ENCODE measurements around the gene MBNL3.
"Not testable (repeated sequence)": the region's sequence is repeated elsewhere in the genome, so short reads cannot be mapped to it uniquely, and the experiment has no call there.

MBNL3 gene

DNA sequence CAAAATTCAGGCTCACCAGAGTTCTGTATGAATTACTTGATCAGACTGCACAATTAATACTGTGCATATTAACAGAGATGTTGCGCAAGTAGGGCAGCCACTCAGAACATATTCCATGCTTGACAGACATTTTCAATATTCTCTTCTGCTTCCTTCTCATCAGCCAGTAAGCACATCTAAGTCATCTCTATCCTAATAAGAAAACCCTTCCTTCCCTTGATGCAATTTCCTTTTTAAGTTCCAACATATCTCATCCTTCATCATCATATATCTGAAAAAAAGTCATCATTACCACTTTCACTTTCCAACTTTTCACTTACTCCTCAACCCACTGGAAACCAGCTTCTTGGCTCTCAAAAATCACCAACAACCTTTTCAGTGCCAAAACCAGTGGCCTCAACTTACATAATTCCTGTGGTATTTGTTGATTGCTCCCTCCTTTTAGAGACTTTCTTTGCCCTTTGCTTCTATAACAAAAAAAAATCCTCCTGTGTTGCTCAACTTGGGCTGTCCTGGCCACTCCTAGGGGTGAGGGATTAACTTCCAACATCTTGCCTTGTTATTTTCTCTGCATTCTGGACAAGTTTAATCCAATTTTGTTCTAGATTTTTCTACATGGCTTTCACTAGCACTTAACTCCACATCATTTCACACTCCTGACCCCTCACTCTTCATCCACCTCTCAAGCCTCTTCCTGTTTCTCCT is 14.1 kb downstream of the MBNL3 start:
- no peak for FAIRE-seq

DNA sequence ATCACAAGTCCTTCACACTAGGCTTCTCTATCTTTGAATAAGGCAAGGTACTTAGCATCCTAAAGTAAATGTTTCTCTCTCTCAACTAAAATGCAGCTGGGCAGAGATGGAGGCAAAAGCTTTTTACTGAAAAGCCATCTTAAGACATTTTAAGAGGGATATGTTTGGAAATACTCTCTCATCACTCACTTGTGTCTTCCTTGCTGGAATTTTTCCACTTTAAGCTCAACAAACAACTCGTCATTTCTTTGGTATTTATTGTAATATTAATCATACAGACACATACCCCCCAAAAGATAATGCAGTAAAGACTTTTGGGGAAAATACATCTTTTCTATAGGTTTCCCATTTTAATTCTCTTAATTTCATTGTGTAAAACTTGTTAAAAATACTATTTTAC is 16.4 kb downstream of the MBNL3 start:
- no peak for FAIRE-seq

DNA sequence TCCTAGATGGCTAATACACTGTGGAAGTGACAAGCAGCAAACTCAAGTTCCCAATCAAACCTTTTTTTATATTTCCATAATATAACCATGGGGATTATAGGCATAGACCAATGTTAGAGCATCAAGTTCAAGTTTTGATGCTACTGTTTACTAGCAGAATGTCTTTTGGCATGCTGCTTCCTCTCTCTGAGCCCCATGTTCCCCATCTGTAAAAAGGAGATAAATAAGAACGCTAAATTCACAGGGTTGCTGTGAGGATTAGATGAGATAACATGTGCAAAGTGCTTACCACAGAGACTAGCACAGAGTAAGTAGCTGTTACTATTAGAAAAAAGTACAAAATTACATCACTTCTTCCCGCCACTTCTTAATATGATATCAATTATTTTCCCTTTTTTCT is 18.0 kb downstream of the MBNL3 start:
- no peak for FAIRE-seq

GRCh38 chrX:132470179-132470578 is 18.7 kb downstream of the MBNL3 start:
- no peak for FAIRE-seq

DNA sequence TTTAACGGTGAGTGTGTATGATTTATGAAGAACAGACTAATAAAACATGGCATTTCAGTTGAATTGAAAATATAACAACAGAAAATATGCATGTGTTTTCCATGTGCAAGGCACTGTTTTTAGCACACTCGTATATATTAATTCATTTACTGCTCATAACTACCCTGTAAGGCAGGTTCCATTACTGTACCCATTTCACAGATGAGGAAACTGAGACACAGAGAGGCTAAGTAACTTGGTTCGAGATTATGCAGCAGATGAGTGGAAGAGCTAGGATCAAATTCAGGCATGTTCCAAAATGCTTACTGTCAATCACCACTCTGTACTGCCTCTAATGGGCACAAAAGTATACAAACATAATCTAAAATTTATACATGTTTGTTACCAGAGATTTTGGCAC is 20.4 kb downstream of the MBNL3 start:
- FAIRE-seq, result no peak

GRCh38 chrX:132467989-132468388 is 20.8 kb downstream of the MBNL3 start:
- FAIRE-seq, result no peak

GRCh38 chrX:132467026-132467425 is 21.8 kb downstream of the MBNL3 start:
- no peak for FAIRE-seq

GRCh38 chrX:132463411-132463810 is 25.4 kb downstream of the MBNL3 start:
- FAIRE-seq, result no peak

DNA sequence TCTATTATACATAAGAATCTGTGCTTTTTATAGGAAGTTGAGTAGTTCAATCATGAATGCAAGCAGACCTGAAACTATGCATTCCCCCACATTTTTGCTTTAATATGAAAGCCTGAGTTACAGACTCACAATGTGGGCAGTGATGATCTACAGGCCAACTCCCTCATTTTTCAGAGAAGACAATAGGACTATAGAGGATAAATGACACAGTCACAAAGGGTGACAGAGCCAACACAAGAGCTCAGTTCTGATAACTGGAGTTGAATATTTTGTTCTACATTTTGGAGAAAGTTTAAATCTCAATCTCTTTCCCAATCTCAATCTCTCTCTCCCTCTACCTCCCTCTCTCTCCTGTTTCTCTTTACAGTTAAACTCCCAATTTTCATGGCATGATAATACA is 27.0 kb downstream of the MBNL3 start:
- FAIRE-seq, result no peak

GRCh38 chrX:132452911-132453550 is 35.8 kb downstream of the MBNL3 start:
- FAIRE-seq, result no peak

- FAIRE-seq, result not testable (repeated sequence)
Measured at GRCh38 chrX:132445909-132446308, 42.9 kb downstream of the MBNL3 start.

DNA sequence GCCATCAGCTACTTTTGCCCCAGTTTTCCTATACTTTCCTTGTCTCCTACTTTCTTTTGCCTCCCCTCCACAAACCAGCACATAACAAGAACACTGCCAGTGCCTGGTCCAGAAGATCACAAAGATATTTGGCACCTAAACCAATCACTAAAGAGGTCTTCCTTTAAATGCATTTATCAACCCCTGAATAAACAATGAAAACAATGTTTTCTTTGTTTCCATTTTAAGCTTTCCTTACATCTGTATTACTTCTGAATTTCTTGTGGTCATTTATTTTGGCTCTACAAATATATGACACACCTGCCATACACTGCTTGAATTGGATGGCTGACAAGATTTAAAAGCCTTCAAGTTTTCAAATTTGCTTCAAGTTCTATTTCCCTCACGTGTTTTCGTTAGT is 43.9 kb downstream of the MBNL3 start:
- FAIRE-seq, result no peak

DNA sequence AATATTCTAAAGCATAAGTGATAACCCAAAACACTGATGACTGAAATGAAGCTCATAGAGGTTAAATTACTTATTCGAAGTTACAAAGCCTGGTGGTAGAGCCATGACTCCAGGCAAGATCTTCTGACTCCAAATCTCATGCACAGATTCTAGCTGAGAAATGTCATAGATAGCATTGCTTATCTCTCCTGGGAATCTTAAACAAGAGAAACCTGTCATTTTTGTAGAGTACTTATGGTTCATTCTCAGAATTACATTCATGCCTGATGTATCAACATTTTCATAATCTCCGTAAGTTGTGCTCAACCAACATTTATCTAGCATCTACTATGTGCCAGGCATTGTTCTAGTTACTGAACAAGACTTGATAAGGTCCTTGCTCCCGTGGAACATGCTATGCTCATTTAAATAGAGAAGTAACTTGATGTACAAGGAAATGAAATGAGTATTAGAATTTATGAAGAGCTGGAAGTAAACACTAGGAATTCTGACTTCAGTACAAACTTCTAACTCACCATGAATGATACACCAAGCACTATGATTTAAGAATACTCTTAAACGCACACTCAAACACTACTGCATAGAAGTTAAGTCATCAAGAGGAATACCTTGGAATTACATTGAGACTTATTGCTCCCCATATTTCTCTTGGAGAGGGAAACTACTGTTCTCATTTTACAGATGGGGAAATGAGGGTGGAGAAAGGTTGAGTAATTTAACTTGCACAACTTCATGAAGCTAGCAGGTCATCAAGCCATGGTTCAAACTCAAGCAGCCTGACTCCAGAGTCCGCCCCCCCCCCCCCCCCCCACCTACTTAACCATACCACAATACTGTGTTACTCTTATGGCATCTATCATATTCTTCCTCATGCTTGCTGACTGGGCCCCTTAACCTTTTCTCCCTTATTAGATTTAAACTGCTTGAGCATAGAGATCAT is 45.4 kb downstream of the MBNL3 start:
- no peak for FAIRE-seq

DNA sequence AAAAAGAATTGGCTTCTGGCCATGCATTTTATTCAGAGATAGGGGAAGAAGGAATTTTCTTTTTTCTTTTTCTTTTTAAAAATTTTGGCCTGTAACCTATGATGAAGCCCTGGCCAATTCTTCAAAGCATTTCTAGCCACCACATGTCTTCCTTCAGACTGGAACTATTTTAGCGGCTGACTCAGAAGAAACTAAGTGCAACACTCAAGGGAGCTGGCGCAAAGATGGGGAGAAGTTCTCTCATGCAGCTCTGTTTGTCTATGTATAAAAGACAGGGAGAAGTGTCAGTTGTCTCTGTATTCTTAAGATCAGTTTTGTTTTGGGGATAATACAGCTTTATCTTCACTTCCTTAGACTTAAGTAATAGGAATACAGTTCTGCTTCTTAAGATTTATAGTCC is 46.1 kb downstream of the MBNL3 start:
- FAIRE-seq, result no peak

GRCh38 chrX:132435222-132435621 is 53.6 kb downstream of the MBNL3 start:
- no peak for FAIRE-seq

DNA sequence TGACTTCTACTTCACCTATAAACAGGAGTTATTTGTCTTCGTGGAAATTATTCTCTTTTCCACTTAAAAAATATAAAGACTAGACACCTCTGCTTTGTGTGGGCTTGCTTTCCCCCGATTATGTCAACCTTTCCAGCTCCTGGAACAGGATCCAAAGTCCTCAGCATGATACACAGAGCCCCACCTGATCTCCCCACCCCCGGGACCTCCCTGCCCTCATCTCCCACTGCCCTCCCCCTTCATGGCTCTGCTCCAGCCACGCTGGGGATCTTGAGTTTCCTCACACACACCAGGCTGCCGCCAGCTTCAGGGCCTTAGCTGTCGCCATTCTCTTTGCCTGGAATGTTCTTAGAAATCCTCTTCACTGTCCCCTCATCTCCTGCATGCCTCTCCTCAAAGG is 55.3 kb downstream of the MBNL3 start:
- FAIRE-seq, result no peak

DNA sequence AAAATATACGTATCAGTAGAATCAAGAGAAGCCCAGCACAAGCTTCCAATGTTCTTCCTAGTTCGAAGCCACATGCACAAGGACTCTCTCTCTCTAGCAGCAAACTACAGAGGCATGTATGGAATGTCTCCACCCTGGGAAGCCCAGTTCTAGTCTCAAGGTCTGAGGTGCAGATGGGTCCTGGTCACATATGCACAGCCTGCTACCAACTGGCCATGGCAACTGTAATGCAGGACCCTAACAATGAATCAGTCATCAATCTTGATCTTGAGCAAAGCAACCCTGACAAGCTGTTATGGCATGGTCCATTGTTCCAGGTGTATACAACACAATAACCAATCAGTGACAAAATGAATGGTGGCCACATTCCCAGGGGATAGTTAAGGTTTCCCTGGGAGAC is 55.8 kb downstream of the MBNL3 start:
- FAIRE-seq, result no peak

- no peak for FAIRE-seq
Measured at GRCh38 chrX:132428896-132429295, 59.9 kb downstream of the MBNL3 start.

GRCh38 chrX:132426695-132427281 is 62.0 kb downstream of the MBNL3 start:
- no peak for FAIRE-seq

DNA sequence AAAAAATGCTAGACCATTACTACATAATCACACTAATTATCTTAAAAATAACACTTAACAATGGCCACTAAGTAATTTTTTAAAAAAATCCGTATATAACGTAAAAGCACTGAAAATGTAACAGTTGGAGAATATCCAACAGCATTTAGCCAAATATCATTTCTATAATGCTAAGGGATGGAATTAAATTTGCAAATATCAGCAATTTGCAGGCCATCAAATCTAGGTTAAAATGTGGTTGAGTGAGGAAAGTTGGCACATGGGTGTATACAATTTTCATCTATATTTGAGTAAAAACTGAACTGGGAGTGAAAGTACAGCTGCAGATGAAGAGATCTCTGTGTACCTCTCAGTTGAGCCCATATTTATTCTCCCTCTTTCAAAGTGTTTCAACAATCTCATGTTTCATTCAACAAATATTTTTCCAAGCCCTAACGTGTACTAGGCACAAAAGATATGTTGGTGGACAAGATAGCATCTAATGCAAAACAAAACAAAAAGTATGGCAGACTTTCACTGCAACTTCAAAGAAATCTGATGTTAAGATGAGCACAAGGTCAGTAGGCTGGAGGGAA is 63.0 kb downstream of the MBNL3 start:
- no peak for FAIRE-seq

GRCh38 chrX:132423323-132423722 is 65.5 kb downstream of the MBNL3 start:
- no peak for FAIRE-seq

DNA sequence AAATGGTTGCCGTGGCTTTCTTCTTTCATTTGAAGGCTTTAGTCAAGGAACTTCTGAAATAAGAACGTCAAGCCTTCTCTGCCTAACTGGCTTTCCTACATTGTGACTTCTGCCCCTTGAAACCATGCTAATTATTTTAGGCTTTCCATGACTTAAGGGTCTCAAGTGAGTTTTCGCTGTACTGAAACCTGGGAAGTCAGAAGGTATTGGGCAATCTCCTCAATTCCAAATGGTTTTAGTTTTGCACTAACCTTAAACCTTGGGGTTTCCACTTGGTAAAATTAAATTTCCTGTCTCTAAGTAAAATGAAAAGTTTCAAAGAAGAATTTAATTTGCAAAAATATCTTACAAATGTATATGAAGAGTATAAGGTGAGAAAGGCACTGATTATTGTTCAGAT is 73.8 kb downstream of the MBNL3 start:
- no peak for FAIRE-seq

- FAIRE-seq, result no peak
Measured at GRCh38 chrX:132414404-132414803, 74.4 kb downstream of the MBNL3 start.
